GM21786 (cell line): ENCODE measurements around the gene OXCT2.
"Not testable (repeated sequence)": the region's sequence is repeated elsewhere in the genome, so short reads cannot be mapped to it uniquely, and the experiment has no call there.

Source experiments
- ATAC-seq: cut with Tn5 transposase; IDR thresholded peaks from one replicate; pipeline ENCODE4 v1.9.1; 2021; ENCODE audit not compliant: unreplicated experiment

The OXCT2 gene

GRCh38 chr1:39763619-39764374 is 7.4 kb downstream of the OXCT2 start:
- not testable (repeated sequence) for ATAC-seq

- no peak for ATAC-seq
These were observed 8.3 kb downstream of the OXCT2 start for GRCh38 chr1:39762550-39763540.

- ATAC-seq, result no peak
These were observed 9.4 kb downstream of the OXCT2 start for GRCh38 chr1:39761557-39762260.

- ATAC-seq, result no peak
These were observed 10.1 kb downstream of the OXCT2 start for GRCh38 chr1:39761016-39761415.

GRCh38 chr1:39760074-39761008 is 10.8 kb downstream of the OXCT2 start:
- no peak for ATAC-seq

GRCh38 chr1:39759436-39759726 is 11.8 kb downstream of the OXCT2 start:
- no peak for ATAC-seq

GRCh38 chr1:39758556-39759435 is 12.4 kb downstream of the OXCT2 start:
- ATAC-seq, result no peak

GRCh38 chr1:39757501-39757900 is 13.6 kb downstream of the OXCT2 start:
- no peak for ATAC-seq

GRCh38 chr1:39755965-39756659 is 15.0 kb downstream of the OXCT2 start:
- no peak for ATAC-seq

- no peak for ATAC-seq
These were observed 16.1 kb downstream of the OXCT2 start for GRCh38 chr1:39754906-39755504.

GRCh38 chr1:39754026-39754570 is 17.1 kb downstream of the OXCT2 start:
- no peak for ATAC-seq

- ATAC-seq, result no peak
These were observed 17.8 kb downstream of the OXCT2 start for GRCh38 chr1:39753132-39754025.

- no peak for ATAC-seq
These were observed 18.4 kb downstream of the OXCT2 start for GRCh38 chr1:39752703-39753102.

GRCh38 chr1:39751595-39751994 is 19.6 kb downstream of the OXCT2 start:
- no peak for ATAC-seq

GRCh38 chr1:39745016-39745670 is 26.0 kb downstream of the OXCT2 start:
- ATAC-seq, result no peak

GRCh38 chr1:39738622-39739366 is 32.4 kb downstream of the OXCT2 start, which contains the start of gene PPIE:
PPIE (plus strand) TSS chr1:39738882; CDS start chr1:39738901, 19 bp downstream.
- ATAC-seq, result peak; percentile 81
